OCI-LY1 (cell line): ENCODE measurements around the gene TMEM190.

ENCODE experiments used
- H2AFZ ChIP-seq: fragments of 200-600 bp; sonication (generic), shearing (Covaris generic); 2 replicates; pipeline ENCODE4 v1.6.0; 2014; ENCODE audit warnings: antibody characterized with exemption, mild to moderate bottlenecking, low read length
- H3F3A ChIP-seq: fragments of 200-600 bp; sonication (generic), shearing (Covaris generic); 2 replicates; pipeline ENCODE4 v1.6.0; 2014; ENCODE audit warnings: mild to moderate bottlenecking, antibody characterized with exemption, low read length, moderate library complexity; ENCODE audit not compliant: insufficient read depth
- H3K27ac ChIP-seq: fragments of 200-600 bp; sonication (generic); 2 replicates; pipeline ENCODE4 v1.5.1; 2014; ENCODE audit warnings: low read length, mixed run types, mild to moderate bottlenecking, low read depth; ENCODE audit not compliant: poor library complexity, severe bottlenecking
- H3K27me3 ChIP-seq: fragments of 200-600 bp; sonication (generic); 2 replicates; pipeline ENCODE4 v1.6.0; 2014; ENCODE audit warnings: antibody characterized with exemption, mild to moderate bottlenecking, low read length, moderate library complexity; ENCODE audit not compliant: insufficient read depth
- H3K36me3 ChIP-seq: fragments of 200-600 bp; sonication (generic); 2 replicates; pipeline ENCODE4 v1.6.1; 2014; ENCODE audit warnings: mild to moderate bottlenecking, antibody characterized with exemption, low read length, moderate library complexity, mixed read lengths; ENCODE audit not compliant: insufficient read depth
- H3K4me1 ChIP-seq: fragments of 200-600 bp; sonication (generic); 2 replicates; pipeline ENCODE4 v1.5.1; 2014; ENCODE audit warnings: mild to moderate bottlenecking, low read length, moderate library complexity; ENCODE audit not compliant: insufficient read depth, severe bottlenecking
- H3K4me2 ChIP-seq: fragments of 200-600 bp; sonication (generic), shearing (Covaris generic); 2 replicates; pipeline ENCODE4 v1.6.1; 2014; ENCODE audit warnings: low read length
- H3K4me3 ChIP-seq: fragments of 200-600 bp; sonication (generic); 2 replicates; pipeline ENCODE4 v1.5.1; 2014; ENCODE audit warnings: low read length, low read depth, mild to moderate bottlenecking, mixed read lengths; ENCODE audit not compliant: poor library complexity, severe bottlenecking
- H3K79me2 ChIP-seq: fragments of 200-600 bp; shearing (Covaris generic); 2 replicates; pipeline ENCODE4 v1.6.1; 2016; ENCODE audit warnings: mixed run types, low read length, mixed read lengths; ENCODE audit not compliant: insufficient read depth
- H3K9ac ChIP-seq: fragments of 200-600 bp; sonication (generic), shearing (Covaris generic); 2 replicates; pipeline ENCODE4 v1.6.1; 2014; ENCODE audit warnings: mild to moderate bottlenecking, low read length, mixed read lengths
- H3K9me2 ChIP-seq: fragments of 200-600 bp; sonication (generic), shearing (Covaris generic); 2 replicates; pipeline ENCODE4 v1.6.1; 2014; ENCODE audit warnings: low read depth, mild to moderate bottlenecking, low read length, mixed read lengths
- H3K9me3 ChIP-seq: fragments of 200-600 bp; shearing (Covaris generic); 2 replicates; pipeline ENCODE4 v1.6.1; 2014; ENCODE audit warnings: low read length, mixed read lengths
- H4K20me1 ChIP-seq: fragments of 200-600 bp; sonication (generic), shearing (Covaris generic); 2 replicates; pipeline ENCODE4 v1.6.0; 2016; ENCODE audit warnings: mild to moderate bottlenecking, low read length; ENCODE audit not compliant: insufficient read depth
- CTCF ChIP-seq: fragments of 200-600 bp; sonication (generic), shearing (Covaris generic); IDR thresholded peaks from 2 replicates; pipeline ENCODE4 v1.5.1; 2017; ENCODE audit warnings: mild to moderate bottlenecking, antibody characterized with exemption, low read length, moderate library complexity, mixed read lengths
- EZH2 ChIP-seq: fragments of 200-600 bp; sonication (generic), shearing (Covaris generic); IDR thresholded peaks from 2 replicates; pipeline ENCODE4 v1.8.0; 2017; ENCODE audit warnings: borderline replicate concordance, mixed run types, mild to moderate bottlenecking, antibody characterized with exemption, low read length, moderate library complexity, mixed read lengths

The TMEM190 gene

GRCh38 chr19:55350620-55351315, 25.9 kb upstream of the TMEM190 start:
- Histone ChIP-seq H3K9ac (no peak overlapping the region), H3K27me3 (peaks cover 7% of the 10 kb centered on the region), H3K79me2 (no peaks in the 10 kb centered on the region), H3K27ac (no peak overlapping the region), H3K9me2 (no peaks in the 10 kb centered on the region), H3K4me3 (no peak overlapping the region), H3K36me3 (peaks cover 6% of the 10 kb centered on the region), H3F3A (no peaks in the 10 kb centered on the region), H4K20me1 (no peaks in the 10 kb centered on the region), H3K4me1 (peaks cover 7% of the 10 kb centered on the region), H2AFZ (no peak overlapping the region), H3K9me3 (no peaks in the 10 kb centered on the region), H3K4me2 (no peak overlapping the region)
- no peak for TF ChIP-seq EZH2
- no peak for TF ChIP-seq CTCF

GRCh38 chr19:55352040-55352439, 24.6 kb upstream of the TMEM190 start:
- H3K79me2 ChIP-seq = no peaks in the 10 kb centered on the region
- peaks cover 7% of the 10 kb centered on the region for H3K4me1 ChIP-seq
- H3K9me2 ChIP-seq = no peaks in the 10 kb centered on the region
- no peak for TF ChIP-seq EZH2
- TF ChIP-seq CTCF = no peak
- H4K20me1 ChIP-seq = no peaks in the 10 kb centered on the region
- H3K9me3 ChIP-seq = no peaks in the 10 kb centered on the region
- H2AFZ ChIP-seq = no peak overlapping the region
- H3K4me3 ChIP-seq = no peak overlapping the region
- no peak overlapping the region for H3K4me2 ChIP-seq
- H3K36me3 ChIP-seq = peaks cover 3% of the 10 kb centered on the region
- H3K27me3 ChIP-seq = peaks cover 7% of the 10 kb centered on the region
- no peaks in the 10 kb centered on the region for H3F3A ChIP-seq
- no peak overlapping the region for H3K9ac ChIP-seq
- H3K27ac ChIP-seq = no peak overlapping the region

- H3K4me1 ChIP-seq = peaks cover 7% of the 10 kb centered on the region
- TF ChIP-seq CTCF (no peak), EZH2 (no peak)
These were observed 24.0 kb upstream of the TMEM190 start for GRCh38 chr19:55352549-55353145.

More at GRCh38 chr19:55352549-55353145, 24.0 kb upstream of the TMEM190 start:
- Histone ChIP-seq H3K79me2 (no peaks in the 10 kb centered on the region), H4K20me1 (no peaks in the 10 kb centered on the region), H3K36me3 (no peaks in the 10 kb centered on the region), H2AFZ (no peak overlapping the region), H3F3A (no peaks in the 10 kb centered on the region), H3K4me3 (no peak overlapping the region), H3K4me2 (no peak overlapping the region), H3K9me3 (no peaks in the 10 kb centered on the region), H3K9me2 (no peaks in the 10 kb centered on the region), H3K27ac (no peak overlapping the region), H3K9ac (no peak overlapping the region), H3K27me3 (peaks cover 7% of the 10 kb centered on the region)
